CD14-positive monocyte (primary cell): Measurements from ENCODE around the gene HS6ST3. TPM values are rescaled to one million over a fixed set of nuclear protein-coding genes. Genes with fewer than 3 reads are reported as not detected.

Experiments
- DNase-seq, 3 donors: peaks; one replicate each; pipeline ENCODE4 v3.0.0-alpha.2; 2011 to 2022
- H2AFZ ChIP-seq: 2 replicates; pipeline ENCODE4 v1.6.0; 2012; ENCODE audit warnings: mild to moderate bottlenecking, low read depth, low read length, inconsistent platforms; ENCODE audit not compliant: insufficient read depth, poor library complexity, severe bottlenecking
- H3K27ac ChIP-seq, 2 donors: 1 replicate in 1 of 2; 2 replicates in 1 of 2; pipeline ENCODE4 v1.5.1; 2012 to 2013; ENCODE audit warnings: low read length in 2 of 2, control low read depth in 1 of 2, inconsistent platforms in 1 of 2, low read depth in 1 of 2, mild to moderate bottlenecking in 1 of 2
- H3K27me3 ChIP-seq, 2 donors: one replicate each; pipeline versions ENCODE4 v1.6.0 to v1.6.1; 2011 to 2013; ENCODE audit warnings: low read length in 2 of 2; ENCODE audit not compliant: control insufficient read depth in 2 of 2, insufficient read depth in 2 of 2
- H3K36me3 ChIP-seq, 2 donors: replicated peaks in 1 of 2; 1 replicate in 1 of 2; 2 replicates in 1 of 2; pipeline versions ENCODE4 v1.5.1 to v1.6.1; 2012 to 2013; ENCODE audit warnings: low read length in 2 of 2, control low read depth in 1 of 2, inconsistent platforms in 1 of 2, mild to moderate bottlenecking in 1 of 2; ENCODE audit not compliant: insufficient read depth in 2 of 2, control insufficient read depth in 1 of 2
- H3K4me1 ChIP-seq, 2 donors: 1 replicate in 1 of 2; 2 replicates in 1 of 2; pipeline versions ENCODE4 v1.5.1 to v1.6.1; 2012 to 2013; ENCODE audit warnings: low read length in 2 of 2, control low read depth in 1 of 2, inconsistent platforms in 1 of 2, mild to moderate bottlenecking in 1 of 2, moderate library complexity in 1 of 2; ENCODE audit not compliant: insufficient read depth in 2 of 2, control insufficient read depth in 1 of 2
- H3K4me2 ChIP-seq: replicated peaks from 2 replicates; pipeline ENCODE3; 2012; ENCODE audit warnings: low read length, moderate library complexity, mild to moderate bottlenecking; ENCODE audit not compliant: poor library complexity, severe bottlenecking; ENCODE audit errors: extremely low read depth
- H3K4me3 ChIP-seq, 3 experiments: fragments of 200-600 bp in 1 of 3; sonication (generic) in 1 of 3; replicated peaks in 1 of 3; 1 replicate in 2 of 3; 2 replicates in 1 of 3; pipeline ENCODE4 v1.5.1; 2011 to 2013; ENCODE audit warnings: low read length in 3 of 3, mild to moderate bottlenecking in 3 of 3, control low read depth in 2 of 3, low read depth in 2 of 3, inconsistent platforms in 1 of 3, moderate library complexity in 1 of 3
- H3K79me2 ChIP-seq: 2 replicates; pipeline ENCODE4 v1.6.0; 2012; ENCODE audit warnings: mild to moderate bottlenecking, control low read depth, inconsistent platforms, low read length, moderate library complexity; ENCODE audit not compliant: insufficient read depth
- H3K9ac ChIP-seq: 2 replicates; pipeline ENCODE4 v1.6.0; 2017; ENCODE audit warnings: low read length, mild to moderate bottlenecking; ENCODE audit not compliant: insufficient read depth, poor library complexity, severe bottlenecking
- H3K9me3 ChIP-seq, 2 donors: replicated peaks in 1 of 2; 1 replicate in 1 of 2; 2 replicates in 1 of 2; pipeline versions ENCODE4 v1.5.1 to v1.6.1; 2012 to 2013; ENCODE audit warnings: low read length in 2 of 2, control low read depth in 1 of 2; ENCODE audit not compliant: control insufficient read depth in 1 of 2, insufficient read depth in 1 of 2
- H4K20me1 ChIP-seq: 2 replicates; pipeline ENCODE4 v1.6.0; 2012; ENCODE audit warnings: mild to moderate bottlenecking, low read length, control low read depth, moderate library complexity; ENCODE audit not compliant: insufficient read depth
- H3K27ac Mint-ChIP-seq, 7 donors: one replicate each; pipeline ENCODE4 v1.8.0; 2020; ENCODE audit warnings: mild to moderate bottlenecking in 7 of 7, mixed read lengths in 7 of 7, moderate library complexity in 6 of 7, inconsistent platforms in 2 of 7
- H3K27me3 Mint-ChIP-seq, 3 donors: one replicate each; pipeline ENCODE4 v1.8.0; 2021 to 2022; ENCODE audit warnings: low read depth in 3 of 3, mild to moderate bottlenecking in 3 of 3, mixed read lengths in 3 of 3, moderate library complexity in 3 of 3, inconsistent platforms in 1 of 3
- H3K36me3 Mint-ChIP-seq, 2 donors: one replicate each; pipeline ENCODE4 v1.8.0; 2020; ENCODE audit warnings: mixed read lengths in 2 of 2, inconsistent platforms in 1 of 2, mild to moderate bottlenecking in 1 of 2
- H3K4me1 Mint-ChIP-seq: one replicate; pipeline ENCODE4 v1.8.0; 2020; ENCODE audit warnings: mild to moderate bottlenecking, mixed read lengths
- H3K4me3 Mint-ChIP-seq, 2 donors: one replicate each; pipeline ENCODE4 v1.8.0; 2020; ENCODE audit warnings: mild to moderate bottlenecking in 2 of 2, mixed read lengths in 2 of 2, moderate library complexity in 1 of 2
- H3K9me3 Mint-ChIP-seq, 7 donors: one replicate each; pipeline ENCODE4 v1.8.0; 2020 to 2022; ENCODE audit warnings: mixed read lengths in 7 of 7, mild to moderate bottlenecking in 6 of 7, moderate library complexity in 6 of 7, inconsistent platforms in 2 of 7
- WGBS: methylation state at CpG from one replicate; pipeline ENCODE4 v1.1.5; 2013; ENCODE audit warnings: missing lambda C conversion rate; ENCODE audit not compliant: insufficient coverage; 5-methylcytosine and 5-hydroxymethylcytosine counted together
- intact Hi-C, 2 donors: fragments of 100-400 bp; cut with micrococcal nuclease; formaldehyde crosslinking; loops; one replicate each; pipeline versions ENCODE4 v1.15.0 to v1.15.1; 2023
- polyA plus RNA-seq, 3 donors: library from polyadenylated mRNA; depleted of rRNA in 1 of 3; unstranded in 2 of 3; stranded (reverse) in 1 of 3; fragments of 300-500 nt in 2 of 3; fragments of >200 nt in 1 of 3; fragmentation: Illumina TruSeq in 2 of 3; gene quantifications; 1 replicate in 2 of 3; 2 replicates in 1 of 3; pipeline ENCODE4 v1.2.3, GENCODE V29; 2012 to 2021
- TF ChIP-seq, protein P1 (sequence below): fragments of 200-600 bp; IDR thresholded peaks from one replicate; pipeline ENCODE4 v1.8.0; 2022; ENCODE audit warnings: antibody characterized with exemption, mild to moderate bottlenecking

Gene HS6ST3
- polyA plus RNA-seq, 3 donors, result not detected

DNA sequence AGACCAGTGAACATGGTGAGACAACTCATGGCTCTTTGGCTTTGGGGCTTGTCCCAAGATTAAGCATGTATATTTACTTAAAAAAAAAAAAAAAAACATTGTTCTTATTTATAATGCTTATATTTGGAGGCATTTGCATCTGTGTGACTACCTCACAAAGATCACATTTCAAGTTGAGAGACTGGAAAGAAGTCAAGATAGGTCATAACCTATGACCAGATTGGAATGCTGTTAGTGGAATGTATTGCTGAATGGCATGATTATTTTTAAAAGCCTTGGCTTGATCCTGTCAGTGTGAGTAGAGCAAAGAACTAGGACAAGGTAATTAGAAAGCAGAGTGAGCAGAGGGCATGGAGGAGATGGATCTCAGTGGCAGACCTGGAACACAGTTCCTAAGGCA, 689.8 kb downstream of the HS6ST3 start:
- Histone ChIP-seq H3K4me1 (no peaks in the 10 kb centered on the region), H3K4me3 (no peak overlapping the region), H4K20me1 (no peaks in the 10 kb centered on the region), H2AFZ (no peak overlapping the region), H3K4me2 (no peak overlapping the region), H3K27me3 (no peaks in the 10 kb centered on the region), H3K9me3 (no peaks in the 10 kb centered on the region), H3K79me2 (no peaks in the 10 kb centered on the region), H3K9ac (no peak overlapping the region), H3K36me3 (no peaks in the 10 kb centered on the region), H3K27ac (no peak overlapping the region)
- intact Hi-C loops, result no loop called here
- Mint-ChIP-seq H3K9me3 (peaks cover 1 to 19% (median 5%) of the 10 kb centered on the region in 7 donors), H3K27me3 (no peaks in the 10 kb centered on the region), H3K27ac (no peak overlapping the region), H3K4me3 (no peak overlapping the region), H3K36me3 (no peaks in the 10 kb centered on the region), H3K4me1 (no peaks in the 10 kb centered on the region)
- no peak for DNase-seq
- TF ChIP-seq, protein P1, sequence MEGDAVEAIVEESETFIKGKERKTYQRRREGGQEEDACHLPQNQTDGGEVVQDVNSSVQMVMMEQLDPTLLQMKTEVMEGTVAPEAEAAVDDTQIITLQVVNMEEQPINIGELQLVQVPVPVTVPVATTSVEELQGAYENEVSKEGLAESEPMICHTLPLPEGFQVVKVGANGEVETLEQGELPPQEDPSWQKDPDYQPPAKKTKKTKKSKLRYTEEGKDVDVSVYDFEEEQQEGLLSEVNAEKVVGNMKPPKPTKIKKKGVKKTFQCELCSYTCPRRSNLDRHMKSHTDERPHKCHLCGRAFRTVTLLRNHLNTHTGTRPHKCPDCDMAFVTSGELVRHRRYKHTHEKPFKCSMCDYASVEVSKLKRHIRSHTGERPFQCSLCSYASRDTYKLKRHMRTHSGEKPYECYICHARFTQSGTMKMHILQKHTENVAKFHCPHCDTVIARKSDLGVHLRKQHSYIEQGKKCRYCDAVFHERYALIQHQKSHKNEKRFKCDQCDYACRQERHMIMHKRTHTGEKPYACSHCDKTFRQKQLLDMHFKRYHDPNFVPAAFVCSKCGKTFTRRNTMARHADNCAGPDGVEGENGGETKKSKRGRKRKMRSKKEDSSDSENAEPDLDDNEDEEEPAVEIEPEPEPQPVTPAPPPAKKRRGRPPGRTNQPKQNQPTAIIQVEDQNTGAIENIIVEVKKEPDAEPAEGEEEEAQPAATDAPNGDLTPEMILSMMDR, result no peak

DNA sequence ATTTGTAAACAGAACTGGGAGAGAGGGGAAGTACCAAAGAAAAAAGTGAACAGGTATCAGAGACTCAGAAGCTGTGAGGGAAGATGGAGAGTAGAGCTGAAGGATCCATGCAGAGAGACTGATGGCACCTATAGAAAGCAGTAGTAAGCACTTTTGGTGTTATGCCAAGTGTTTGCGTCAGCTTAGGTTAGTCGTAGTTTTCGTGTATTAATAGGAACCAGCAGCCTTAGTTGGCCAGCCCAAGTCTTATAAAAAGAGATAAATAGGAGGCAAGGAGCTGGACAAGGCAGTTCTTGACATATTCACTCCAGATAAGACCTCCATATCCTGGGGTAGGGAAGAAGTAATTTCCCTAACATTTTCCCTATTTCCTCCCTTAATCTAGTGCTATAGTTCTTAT, 690.2 kb downstream of the HS6ST3 start:
- Histone ChIP-seq H3K27ac (no peak overlapping the region), H3K27me3 (no peaks in the 10 kb centered on the region), H3K4me3 (no peak overlapping the region), H3K36me3 (no peaks in the 10 kb centered on the region), H3K79me2 (no peaks in the 10 kb centered on the region), H3K4me2 (no peak overlapping the region), H3K9me3 (no peaks in the 10 kb centered on the region), H4K20me1 (no peaks in the 10 kb centered on the region), H3K4me1 (no peaks in the 10 kb centered on the region), H3K9ac (no peak overlapping the region), H2AFZ (no peak overlapping the region)
- Mint-ChIP-seq H3K36me3 (no peaks in the 10 kb centered on the region), H3K4me1 (no peaks in the 10 kb centered on the region), H3K27me3 (peaks cover 0 to 2% (median 0%) of the 10 kb centered on the region in 3 donors), H3K9me3 (peaks cover 1 to 19% (median 5%) of the 10 kb centered on the region in 7 donors), H3K27ac (no peak overlapping the region), H3K4me3 (no peak overlapping the region)
- WGBS, result no CpG with 5 or more reads among the region's 3 CpGs
- DNase-seq, result no peak
- intact Hi-C loops, result no loop called here
- TF ChIP-seq, protein P1, result no peak
